Neural crest cell (in vitro differentiated cells): Measurements from ENCODE around the gene CACNG4. TPM values are rescaled to one million over a fixed set of nuclear protein-coding genes. Genes with fewer than 3 reads are reported as not detected.

Experiments
- DNase-seq: peaks from one replicate; pipeline ENCODE4 v3.0.0; 2021; ENCODE audit warnings: low read depth, mixed read lengths, low spot score
- H3K27ac Mint-ChIP-seq: one replicate; pipeline ENCODE4 v1.8.0; 2021; ENCODE audit warnings: mild to moderate bottlenecking, mixed read lengths; ENCODE audit not compliant: unreplicated experiment
- H3K27me3 Mint-ChIP-seq: 2 replicates; pipeline ENCODE4 v1.8.0; 2021; ENCODE audit warnings: low read depth, mild to moderate bottlenecking, mixed read lengths
- H3K36me3 Mint-ChIP-seq: 2 replicates; pipeline ENCODE4 v1.8.0; 2021; ENCODE audit warnings: low read depth, mild to moderate bottlenecking, mixed read lengths
- H3K4me1 Mint-ChIP-seq: 2 replicates; pipeline ENCODE4 v1.8.0; 2021; ENCODE audit warnings: mixed read lengths
- H3K4me3 Mint-ChIP-seq: one replicate; pipeline ENCODE4 v1.8.0; 2021; ENCODE audit warnings: mild to moderate bottlenecking, mixed read lengths
- H3K9me3 Mint-ChIP-seq: 2 replicates; pipeline ENCODE4 v1.8.0; 2021; ENCODE audit warnings: mixed read lengths
- CTCF ChIP-seq: fragments of 200-600 bp; sonication (generic); conservative IDR thresholded peaks from 2 replicates; pipeline ENCODE4 v1.5.0; 2021; ENCODE audit warnings: antibody characterized with exemption, mild to moderate bottlenecking
- total RNA-seq: library from RNA; stranded (reverse); gene quantifications from 2 replicates; pipeline ENCODE4 v1.2.1, GENCODE V29; 2021

CACNG4 gene
- total RNA-seq, 1 donor from 2014 or later: 38.4 TPM

GRCh38 chr17:66944351-66945146 lies 20.0 kb upstream of the CACNG4 start:
- H3K36me3 Mint-ChIP-seq: no peaks in the 10 kb centered on the region
- H3K9me3 Mint-ChIP-seq: peaks cover 4% of the 10 kb centered on the region
- H3K27me3 Mint-ChIP-seq: peaks cover 17% of the 10 kb centered on the region
- no peak for DNase-seq
- no peak for TF ChIP-seq CTCF
- no peak overlapping the region for H3K4me3 Mint-ChIP-seq
- peaks cover 8% of the 10 kb centered on the region for H3K4me1 Mint-ChIP-seq
- H3K27ac Mint-ChIP-seq: no peak overlapping the region

- peaks cover 8% of the 10 kb centered on the region for H3K4me1 Mint-ChIP-seq
- no peak for DNase-seq
- no peak for TF ChIP-seq CTCF
- H3K27me3 Mint-ChIP-seq: peaks cover 18% of the 10 kb centered on the region
- no peaks in the 10 kb centered on the region for H3K36me3 Mint-ChIP-seq
- no peak overlapping the region for H3K4me3 Mint-ChIP-seq
- no peak overlapping the region for H3K27ac Mint-ChIP-seq
- H3K9me3 Mint-ChIP-seq: peaks cover 3% of the 10 kb centered on the region
These were observed 19.2 kb upstream of the CACNG4 start for GRCh38 chr17:66945147-66945835.

GRCh38 chr17:66946251-66946650 lies 18.3 kb upstream of the CACNG4 start:
- TF ChIP-seq CTCF: no peak
- no peak overlapping the region for H3K27ac Mint-ChIP-seq
- no peaks in the 10 kb centered on the region for H3K36me3 Mint-ChIP-seq
- H3K27me3 Mint-ChIP-seq: peaks cover 22% of the 10 kb centered on the region
- no peak overlapping the region for H3K4me3 Mint-ChIP-seq
- no peak for DNase-seq
- H3K9me3 Mint-ChIP-seq: peaks cover 8% of the 10 kb centered on the region
- H3K4me1 Mint-ChIP-seq: peaks cover 8% of the 10 kb centered on the region

GRCh38 chr17:66947311-66947710 lies 17.2 kb upstream of the CACNG4 start:
- no peak for DNase-seq
- Mint-ChIP-seq H3K36me3 (no peaks in the 10 kb centered on the region), H3K4me3 (no peak overlapping the region), H3K4me1 (peaks cover 8% of the 10 kb centered on the region), H3K27me3 (peaks cover 20% of the 10 kb centered on the region), H3K9me3 (peaks cover 8% of the 10 kb centered on the region), H3K27ac (no peak overlapping the region)
- TF ChIP-seq CTCF: no peak

GRCh38 chr17:66948061-66948750 lies 16.3 kb upstream of the CACNG4 start:
- no peak for DNase-seq
- Mint-ChIP-seq H3K27ac (no peak overlapping the region), H3K4me1 (peaks cover 8% of the 10 kb centered on the region), H3K27me3 (peaks cover 20% of the 10 kb centered on the region), H3K4me3 (no peak overlapping the region), H3K36me3 (no peaks in the 10 kb centered on the region), H3K9me3 (peaks cover 8% of the 10 kb centered on the region)
- no peak for TF ChIP-seq CTCF
